Fibroblast of villous mesenchyme (primary cell): ENCODE measurements around the gene S100A14. TPM values are rescaled to one million over a fixed set of nuclear protein-coding genes. Genes with fewer than 3 reads are reported as not detected.
A peak's percentile ranks its signal among the peaks of the same experiment; 100 is the strongest.

ENCODE experiments used
- DNase-seq: peaks from one replicate; pipeline ENCODE4 v3.0.0-alpha.2; 2010; ENCODE audit warnings: low read depth
- H3K4me3 ChIP-seq: 2 replicates; pipeline ENCODE4 v1.5.1; 2011; ENCODE audit warnings: low read depth, mild to moderate bottlenecking, low read length
- total RNA-seq: library from RNA; depleted of rRNA; stranded (reverse); fragments of >200 nt; gene quantifications from 2 replicates; pipeline ENCODE4 v1.2.3, GENCODE V29; 2012
- TF ChIP-seq, protein P1 (sequence below): IDR thresholded peaks from 2 replicates; pipeline ENCODE4 v1.5.1; 2012; ENCODE audit warnings: low read depth, mild to moderate bottlenecking, low read length; ENCODE audit not compliant: insufficient read depth

The S100A14 gene
- total RNA-seq, 1 donor = not detected

DNA sequence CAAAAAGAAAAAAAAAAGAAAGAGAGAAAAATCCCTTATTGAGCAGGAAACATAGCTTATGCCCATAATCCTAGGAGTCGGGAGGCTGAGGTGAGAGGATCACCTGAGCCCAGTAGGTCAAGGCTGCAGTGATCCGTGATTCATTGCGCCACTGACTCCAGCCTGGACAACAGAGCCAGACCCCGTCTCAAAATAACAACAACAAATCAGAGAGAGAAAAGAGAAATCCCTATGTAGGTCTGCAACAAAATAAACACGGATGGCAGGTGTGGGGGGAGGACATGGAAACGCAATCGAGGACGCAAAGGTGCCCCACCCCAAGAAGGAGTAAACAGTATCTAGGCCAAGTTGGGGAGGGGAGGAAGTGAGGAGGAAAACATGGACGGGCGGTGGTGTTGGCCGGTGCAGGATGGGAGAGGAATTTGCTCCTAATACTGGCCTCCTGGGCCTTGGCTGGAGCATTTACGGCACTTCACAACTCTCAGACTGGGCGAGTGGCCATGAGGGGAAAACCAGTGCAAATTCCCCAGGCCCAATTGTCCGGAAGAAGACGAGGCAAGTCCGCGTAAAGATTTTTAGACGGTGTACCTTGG lies 17.1 kb upstream of the S100A14 start:
- DNase-seq = no peak
- peak overlapping the region; percentile 50 for H3K4me3 ChIP-seq
- TF ChIP-seq, protein P1, sequence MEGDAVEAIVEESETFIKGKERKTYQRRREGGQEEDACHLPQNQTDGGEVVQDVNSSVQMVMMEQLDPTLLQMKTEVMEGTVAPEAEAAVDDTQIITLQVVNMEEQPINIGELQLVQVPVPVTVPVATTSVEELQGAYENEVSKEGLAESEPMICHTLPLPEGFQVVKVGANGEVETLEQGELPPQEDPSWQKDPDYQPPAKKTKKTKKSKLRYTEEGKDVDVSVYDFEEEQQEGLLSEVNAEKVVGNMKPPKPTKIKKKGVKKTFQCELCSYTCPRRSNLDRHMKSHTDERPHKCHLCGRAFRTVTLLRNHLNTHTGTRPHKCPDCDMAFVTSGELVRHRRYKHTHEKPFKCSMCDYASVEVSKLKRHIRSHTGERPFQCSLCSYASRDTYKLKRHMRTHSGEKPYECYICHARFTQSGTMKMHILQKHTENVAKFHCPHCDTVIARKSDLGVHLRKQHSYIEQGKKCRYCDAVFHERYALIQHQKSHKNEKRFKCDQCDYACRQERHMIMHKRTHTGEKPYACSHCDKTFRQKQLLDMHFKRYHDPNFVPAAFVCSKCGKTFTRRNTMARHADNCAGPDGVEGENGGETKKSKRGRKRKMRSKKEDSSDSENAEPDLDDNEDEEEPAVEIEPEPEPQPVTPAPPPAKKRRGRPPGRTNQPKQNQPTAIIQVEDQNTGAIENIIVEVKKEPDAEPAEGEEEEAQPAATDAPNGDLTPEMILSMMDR = no peak

DNA sequence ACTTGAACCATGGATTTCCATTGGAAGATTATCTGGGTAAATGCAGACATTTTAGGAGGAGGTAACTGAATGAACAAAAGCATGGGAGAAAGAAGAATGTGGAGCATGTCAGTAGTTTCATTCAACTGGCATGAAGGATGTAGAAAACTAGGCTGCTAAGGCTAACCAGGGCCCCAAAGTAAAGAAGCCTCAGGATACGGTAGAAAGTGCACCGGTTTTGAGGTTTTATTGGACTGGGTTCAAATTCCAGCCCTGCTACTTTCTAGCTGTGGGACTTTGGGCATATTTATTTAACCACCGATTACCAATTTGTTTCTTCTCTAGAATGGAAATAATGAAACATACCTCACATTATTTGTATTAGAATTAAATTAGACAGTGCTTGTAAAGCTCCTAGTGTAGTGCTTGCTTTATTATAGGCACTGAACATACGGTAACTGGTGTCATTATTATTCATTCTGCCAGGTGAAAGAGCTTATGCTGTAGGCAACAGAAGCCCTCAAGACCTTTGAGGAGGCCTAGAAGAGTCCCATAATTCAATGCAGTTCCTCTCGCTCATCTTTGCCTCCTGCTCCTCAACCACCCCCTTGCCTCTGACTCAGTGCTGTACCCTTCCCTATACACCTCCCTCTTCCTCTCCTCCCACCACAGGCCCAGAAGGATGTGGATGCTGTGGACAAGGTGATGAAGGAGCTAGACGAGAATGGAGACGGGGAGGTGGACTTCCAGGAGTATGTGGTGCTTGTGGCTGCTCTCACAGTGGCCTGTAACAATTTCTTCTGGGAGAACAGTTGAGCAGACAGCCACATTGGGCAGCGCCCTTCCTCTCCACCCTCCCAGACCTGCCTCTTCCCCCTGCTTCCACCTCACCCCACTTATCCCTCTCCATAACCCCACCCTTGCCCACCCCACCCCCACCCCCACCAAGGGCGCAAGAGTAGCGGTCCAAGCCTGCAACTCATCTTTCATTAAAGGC lies 15.2 kb upstream of the S100A14 start:
- TF ChIP-seq, protein P1 = no peak
- no peak for DNase-seq
- H3K4me3 ChIP-seq = no peak overlapping the region

DNA sequence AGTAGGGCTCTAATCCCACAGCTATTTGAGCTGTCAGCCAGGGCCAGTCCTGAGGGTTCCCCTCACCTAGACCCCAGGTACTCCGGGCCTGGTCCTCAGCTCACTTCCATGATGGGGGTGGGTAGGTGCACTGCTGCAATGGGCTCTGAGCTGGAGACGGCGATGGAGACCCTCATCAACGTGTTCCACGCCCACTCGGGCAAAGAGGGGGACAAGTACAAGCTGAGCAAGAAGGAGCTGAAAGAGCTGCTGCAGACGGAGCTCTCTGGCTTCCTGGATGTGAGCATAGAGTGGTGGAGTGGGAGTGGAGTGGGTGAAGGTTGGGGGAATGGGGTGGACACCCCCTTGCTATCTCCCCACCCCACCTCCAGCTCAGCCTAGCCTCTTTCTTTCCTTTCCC lies 14.3 kb upstream of the S100A14 start:
- no peak overlapping the region for H3K4me3 ChIP-seq
- TF ChIP-seq, protein P1 = no peak
- DNase-seq = no peak

DNA sequence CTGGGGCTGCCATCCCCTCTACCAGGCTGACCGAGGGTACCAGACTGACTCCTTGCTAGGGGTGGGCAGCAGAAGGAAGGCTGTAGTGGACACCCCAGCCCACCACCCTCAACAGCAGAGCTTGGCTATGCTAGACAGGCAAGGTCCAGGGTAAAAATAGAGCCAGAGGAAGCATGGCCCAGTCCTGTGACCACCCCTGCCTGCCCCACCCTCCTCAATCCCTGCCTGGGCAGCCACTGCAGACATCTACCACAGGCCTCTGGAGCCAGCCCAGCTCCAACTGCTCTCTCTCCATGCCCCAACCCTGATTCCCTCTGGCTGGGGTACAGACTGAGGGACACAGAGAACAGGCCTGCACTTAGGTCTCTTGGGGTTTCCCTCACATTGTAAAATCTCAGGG lies 13.8 kb upstream of the S100A14 start:
- no peak for DNase-seq
- TF ChIP-seq, protein P1 = no peak
- H3K4me3 ChIP-seq = no peak overlapping the region

DNA sequence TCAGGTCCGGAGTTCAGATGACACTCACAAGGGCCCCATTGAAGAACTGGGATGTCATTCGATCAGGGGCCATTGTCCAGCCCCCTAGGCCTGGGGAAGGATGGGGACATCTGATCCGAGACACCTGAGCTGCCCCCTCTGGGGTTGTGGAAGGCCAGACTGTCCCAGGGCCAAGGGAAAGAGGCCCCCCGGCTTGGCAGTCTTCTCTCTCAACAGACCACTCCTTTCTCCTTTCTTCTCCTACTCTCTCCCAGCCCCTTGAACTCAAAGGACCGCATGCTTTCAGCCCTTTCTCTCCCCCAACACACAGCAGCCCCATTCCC lies 13.2 kb upstream of the S100A14 start:
- TF ChIP-seq, protein P1 = no peak
- H3K4me3 ChIP-seq = no peak overlapping the region
- no peak for DNase-seq

DNA sequence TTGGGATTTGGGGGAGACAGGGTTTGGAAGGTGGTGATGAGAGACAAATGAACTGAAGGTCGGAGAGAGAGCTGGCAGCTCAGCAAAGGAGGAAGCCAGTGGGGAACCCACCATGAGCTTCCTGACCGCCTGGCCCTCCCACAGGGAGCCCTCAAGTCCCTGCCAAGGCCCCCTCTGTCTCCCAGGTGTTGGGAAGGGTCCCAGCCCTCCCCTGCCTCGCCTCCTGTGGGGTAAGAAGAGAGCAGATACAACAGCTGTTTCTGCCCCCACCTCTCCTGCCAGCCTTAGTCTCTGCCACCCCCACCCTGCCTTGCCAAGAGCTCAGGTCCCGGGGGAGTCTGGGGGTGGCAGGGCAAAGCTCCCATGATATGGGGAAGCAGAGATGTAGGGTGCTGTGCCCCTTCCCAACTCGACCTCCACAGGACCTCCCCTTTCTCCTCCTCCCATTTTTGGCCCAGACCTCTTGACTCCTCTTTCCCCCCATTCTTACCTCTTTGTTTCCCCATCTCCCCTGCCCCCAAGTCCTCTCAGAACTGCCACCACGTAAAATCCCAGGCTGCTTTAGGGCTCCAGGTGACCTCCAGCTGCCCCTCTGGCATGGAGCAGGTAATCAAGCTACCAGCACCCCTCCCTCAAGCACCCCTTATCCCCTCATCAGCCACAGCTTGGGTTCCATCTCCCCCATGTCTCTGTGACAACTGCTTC lies 12.7 kb upstream of the S100A14 start:
- no peak for DNase-seq
- no peak overlapping the region for H3K4me3 ChIP-seq
- TF ChIP-seq, protein P1 = no peak
